Hematopoietic multipotent progenitor cell treated with erythropoietin and hydrocortisone succinate and interleukin-3 and kit ligand, for 8 days (in vitro differentiated cells): ENCODE data around the gene SLC10A2.
"Not testable (repeated sequence)": the region's sequence is repeated elsewhere in the genome, so short reads cannot be mapped to it uniquely, and the experiment has no call there.

Experiments used
- DNase-seq: peaks from one replicate; pipeline ENCODE4 v3.0.0-alpha.2; 2015

Gene SLC10A2

DNA sequence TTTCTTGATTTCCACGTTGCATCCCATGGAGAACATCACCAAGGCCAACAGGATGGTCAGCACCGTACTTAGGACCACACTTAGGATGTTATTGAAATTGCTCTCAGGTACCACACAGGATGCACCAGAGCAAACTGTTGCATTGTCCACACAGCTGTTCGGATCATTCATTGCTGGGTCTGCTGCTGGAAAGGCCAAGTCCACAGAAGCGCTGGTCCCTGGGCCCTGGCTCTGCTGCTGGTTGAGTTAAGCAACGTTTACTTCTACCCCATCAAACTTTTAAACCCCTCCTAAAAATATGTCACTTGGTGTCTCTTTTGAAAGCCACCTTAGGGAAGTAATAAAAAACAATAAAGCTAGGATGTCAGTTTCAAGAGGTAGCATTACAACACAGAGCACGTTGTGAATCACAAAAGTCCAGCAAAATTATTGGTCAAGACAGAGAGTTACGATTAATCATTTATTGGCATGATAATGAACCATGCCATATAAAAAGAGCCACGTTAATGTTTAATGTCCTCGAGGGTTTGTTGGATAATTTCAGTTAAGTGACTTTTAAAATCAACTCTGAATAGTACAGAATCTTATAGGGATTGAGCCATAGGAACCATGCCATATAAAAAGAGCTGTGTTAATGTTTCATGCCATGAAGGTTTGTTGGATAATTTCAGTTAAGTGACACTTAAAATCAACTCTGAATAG, at the start of gene SLC10A2:
Gene SLC10A2 (minus strand): TSS at position 339 of the 702 bp plus-strand sequence. CDS start 168 bp downstream, at position 171.
- no peak for DNase-seq

- no peak for DNase-seq
Measured at GRCh38 chr13:103107580-103107979, 41.4 kb upstream of the SLC10A2 start.

DNA sequence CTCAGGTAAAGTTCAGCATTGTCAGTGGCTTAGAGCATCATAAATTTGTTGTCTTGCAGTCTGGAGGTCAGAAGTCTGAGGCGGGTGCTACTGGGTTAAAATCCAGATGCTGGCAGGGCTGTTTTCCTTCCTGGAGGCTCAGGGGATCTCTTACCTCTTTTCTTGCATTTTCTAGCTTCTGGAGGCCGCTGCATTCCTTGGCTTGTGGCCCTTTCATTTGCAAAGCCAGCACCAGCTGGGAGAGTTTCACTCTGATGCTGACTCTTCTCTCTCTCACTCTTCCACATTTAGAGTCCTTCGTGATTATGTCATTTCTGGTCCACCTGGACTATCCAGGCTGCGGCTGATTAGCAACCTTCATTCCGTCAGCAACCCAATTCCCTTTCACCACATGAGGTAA, 38.1 kb upstream of the SLC10A2 start:
- no peak for DNase-seq

GRCh38 chr13:103103456-103103855, 37.2 kb upstream of the SLC10A2 start:
- DNase-seq = peak; percentile 48

GRCh38 chr13:103102482-103102881, 36.3 kb upstream of the SLC10A2 start:
- DNase-seq = no peak

DNA sequence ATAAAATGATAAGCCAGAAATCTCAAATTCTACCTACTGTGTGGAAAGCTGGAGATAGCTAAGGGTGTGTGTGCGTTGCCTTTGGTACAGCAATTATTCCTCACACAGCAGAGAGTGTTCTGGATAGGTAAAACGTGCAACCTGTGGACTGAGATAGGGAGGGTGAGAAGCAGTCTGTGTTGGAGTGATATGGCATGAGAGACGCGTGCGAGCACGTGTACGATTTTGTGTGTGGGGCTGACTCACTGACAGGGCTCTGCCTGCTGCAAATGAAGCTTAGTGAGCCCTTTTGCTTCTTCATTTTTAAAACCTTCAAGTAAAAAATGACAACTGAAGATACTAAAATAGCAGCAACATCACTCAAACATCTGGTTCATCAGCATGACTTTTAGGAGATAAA, 35.7 kb upstream of the SLC10A2 start:
- peak; percentile 20 for DNase-seq

- no peak for DNase-seq
Measured at GRCh38 chr13:103101500-103101899, 35.3 kb upstream of the SLC10A2 start.

DNA sequence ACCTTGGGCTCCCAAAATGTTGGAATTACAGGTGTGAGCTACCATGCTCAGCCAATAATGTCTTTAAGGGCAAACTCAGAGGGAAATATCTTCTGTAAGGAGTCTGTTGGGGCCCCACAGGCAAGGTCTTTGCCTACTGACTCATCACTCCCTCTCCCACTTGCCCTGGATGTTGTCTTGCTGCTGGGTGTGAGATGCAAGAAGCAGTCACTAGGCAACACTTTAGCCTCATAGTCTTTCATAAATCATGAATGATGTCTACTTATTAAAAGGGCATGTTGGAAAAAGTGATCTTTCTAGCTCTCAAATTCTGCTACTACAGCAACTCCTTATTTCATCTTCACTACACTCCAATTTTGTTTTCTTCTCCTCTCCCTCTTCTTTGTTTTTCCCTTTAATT, 34.6 kb upstream of the SLC10A2 start:
- no peak for DNase-seq

DNA sequence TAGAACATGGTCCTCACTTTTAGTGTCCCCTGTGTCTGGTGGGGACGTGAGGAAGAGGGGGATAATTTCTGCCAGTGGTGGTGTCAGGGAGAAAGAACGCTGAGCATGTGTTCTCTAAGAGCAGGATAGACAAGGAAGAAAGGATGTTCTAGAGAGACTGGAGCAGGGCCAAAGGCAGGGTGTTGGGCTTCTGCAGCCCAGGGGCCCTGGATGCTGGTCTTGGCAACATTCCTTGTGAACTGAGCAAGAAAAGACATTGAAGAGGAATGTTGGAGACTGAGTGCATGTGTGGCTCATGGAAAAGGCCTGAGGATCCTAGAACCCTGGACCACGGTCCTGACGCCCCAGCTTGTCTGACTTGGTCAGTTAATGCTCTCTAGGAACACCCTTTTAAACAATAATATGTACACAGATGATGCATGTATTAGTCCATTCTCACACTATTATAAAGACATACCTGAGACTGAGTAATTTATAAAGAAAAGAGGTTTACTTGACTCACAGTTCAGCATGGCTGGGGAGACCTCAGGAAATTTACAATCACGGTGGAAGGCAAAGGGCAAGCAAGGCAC, 33.6 kb upstream of the SLC10A2 start:
- no peak for DNase-seq

DNA sequence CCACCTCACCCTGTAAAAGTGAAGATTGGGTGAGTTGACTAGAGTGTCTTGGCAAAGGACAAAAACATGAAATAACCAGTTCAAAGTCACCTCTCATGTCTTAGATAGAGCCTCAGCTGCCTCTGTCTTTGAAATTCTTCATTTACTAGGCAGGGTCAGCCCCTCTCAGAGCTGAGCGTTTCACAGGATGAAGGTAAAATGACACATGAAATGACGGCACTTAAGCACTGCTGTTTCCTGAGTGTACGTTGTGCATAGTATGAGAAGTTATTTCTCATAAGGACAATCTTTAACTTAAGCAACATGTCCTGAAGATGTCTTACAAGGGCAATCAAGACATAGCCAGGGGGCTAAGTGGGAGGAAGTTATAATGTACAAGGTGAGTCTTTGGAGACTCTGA, 32.3 kb upstream of the SLC10A2 start:
- DNase-seq = no peak

GRCh38 chr13:103097366-103097928, 31.2 kb upstream of the SLC10A2 start:
- DNase-seq = no peak

- DNase-seq = not testable (repeated sequence)
Measured at GRCh38 chr13:103093649-103094048, 27.4 kb upstream of the SLC10A2 start.

GRCh38 chr13:103087275-103087674, 21.1 kb upstream of the SLC10A2 start:
- no peak for DNase-seq

GRCh38 chr13:103081435-103081834, 15.2 kb upstream of the SLC10A2 start:
- no peak for DNase-seq

DNA sequence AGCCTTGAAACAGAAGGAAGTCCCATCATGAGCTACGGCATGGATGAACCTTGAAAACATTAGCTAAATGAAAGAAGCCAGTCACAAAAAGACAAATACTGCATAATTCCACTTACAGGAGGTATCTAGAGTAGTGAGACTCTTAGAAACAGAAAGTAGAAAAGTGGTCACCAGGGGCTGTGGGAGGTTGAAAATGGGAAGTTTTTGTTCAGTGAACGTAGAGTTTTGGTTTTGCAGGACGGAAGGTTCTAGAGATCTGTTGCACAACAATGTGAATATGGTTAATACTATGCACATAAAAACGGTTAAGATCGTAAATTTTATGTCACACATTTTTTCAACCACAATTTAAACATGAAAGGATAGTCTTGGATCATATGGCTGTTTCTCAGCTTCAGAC, 11.9 kb upstream of the SLC10A2 start:
- DNase-seq = no peak

DNA sequence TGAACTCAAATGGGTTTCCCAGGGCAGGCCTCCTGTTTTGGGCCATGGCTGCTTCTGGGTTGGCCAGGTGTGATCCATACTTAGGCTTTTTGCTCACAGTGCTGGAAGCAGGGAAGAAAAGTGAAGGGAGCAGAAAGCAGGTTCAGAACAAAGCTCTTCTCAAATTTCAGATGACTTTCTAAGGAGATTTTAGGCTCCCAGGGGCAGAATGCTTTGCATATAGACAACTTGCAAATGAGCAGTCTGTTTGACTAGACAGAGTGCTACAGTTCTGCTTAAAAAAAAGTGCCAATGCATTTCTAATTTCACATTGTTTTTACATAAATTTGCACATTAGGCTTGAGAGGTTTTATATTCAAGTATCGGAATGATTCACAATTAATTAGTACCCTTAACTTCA, 2.6 kb upstream of the SLC10A2 start:
- no peak for DNase-seq

GRCh38 chr13:103067751-103068555, 1.7 kb upstream of the SLC10A2 start:
- DNase-seq = no peak

DNA sequence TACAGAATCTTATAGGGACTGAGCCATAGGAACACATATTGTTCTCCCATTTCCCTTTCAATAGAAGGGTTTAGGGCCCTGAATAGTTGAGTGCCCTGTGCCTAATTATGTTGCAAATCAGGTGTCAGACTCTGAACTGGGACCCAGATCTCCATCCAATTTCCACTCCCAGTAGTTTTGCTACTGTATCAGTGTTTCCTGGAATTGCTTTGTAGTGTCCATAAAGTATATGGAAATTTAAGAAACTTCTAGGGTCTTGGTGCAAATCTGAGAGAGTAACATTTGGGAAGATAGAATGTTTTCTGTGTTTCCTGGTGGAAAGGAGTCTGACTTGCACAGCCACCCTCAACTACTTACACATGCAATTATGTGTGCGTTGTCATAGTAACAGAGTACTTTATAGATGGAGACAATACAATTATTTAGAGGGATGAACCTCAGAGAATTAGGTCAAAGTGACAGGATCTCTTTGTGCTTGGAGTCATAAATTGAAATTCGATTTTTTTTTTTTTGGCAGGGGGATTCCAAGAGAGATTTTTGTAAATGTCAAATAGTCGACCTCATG, 646 bp upstream of the SLC10A2 start:
- no peak for DNase-seq

- no peak for DNase-seq
Measured at GRCh38 chr13:103063376-103063775, 2.8 kb downstream of the SLC10A2 start.

DNA sequence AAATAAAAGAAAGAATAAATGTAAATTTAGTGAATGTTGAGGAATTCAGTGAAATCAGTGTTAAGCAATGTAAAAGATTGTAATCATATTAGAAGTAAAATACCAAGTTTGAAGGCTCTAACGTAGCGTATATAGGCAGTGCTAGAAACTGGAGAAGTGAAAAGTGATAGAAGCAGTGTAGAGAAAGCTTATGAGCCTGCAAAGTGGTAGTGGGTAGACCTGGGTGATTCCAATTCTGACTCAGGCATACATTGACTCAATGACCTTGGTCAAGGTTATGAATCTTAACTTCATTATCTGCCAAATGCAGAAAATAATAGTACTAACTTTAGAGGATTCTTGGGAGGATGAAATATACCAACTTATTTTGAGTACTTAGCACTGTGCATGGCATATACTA, 4.1 kb downstream of the SLC10A2 start:
- DNase-seq = no peak

GRCh38 chr13:103056008-103056407, 10.2 kb downstream of the SLC10A2 start:
- no peak for DNase-seq

GRCh38 chr13:103055166-103055565, 11.1 kb downstream of the SLC10A2 start:
- no peak for DNase-seq

DNA sequence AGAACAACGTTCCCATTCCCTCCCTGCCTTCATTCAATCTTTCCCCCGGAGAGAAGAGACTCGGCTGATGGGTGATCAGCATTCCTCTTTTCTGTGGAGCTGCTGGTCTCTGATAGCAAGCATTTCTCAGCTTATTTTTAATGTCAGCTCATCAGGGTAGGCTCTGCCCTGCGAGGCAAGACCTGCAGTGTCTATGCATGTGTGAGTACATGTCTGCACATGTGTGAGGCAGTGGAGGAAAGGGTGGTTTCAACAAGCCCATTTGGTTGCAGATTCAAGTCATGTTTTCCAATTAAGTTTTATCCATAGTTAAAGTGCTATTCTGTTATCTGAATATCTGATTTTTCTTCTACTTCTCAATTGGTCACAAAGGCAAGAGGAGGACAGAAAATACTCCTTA, 19.5 kb downstream of the SLC10A2 start:
- no peak for DNase-seq
